Measurements from ENCODE around the gene ENTPD3.

Gene ENTPD3

DNA sequence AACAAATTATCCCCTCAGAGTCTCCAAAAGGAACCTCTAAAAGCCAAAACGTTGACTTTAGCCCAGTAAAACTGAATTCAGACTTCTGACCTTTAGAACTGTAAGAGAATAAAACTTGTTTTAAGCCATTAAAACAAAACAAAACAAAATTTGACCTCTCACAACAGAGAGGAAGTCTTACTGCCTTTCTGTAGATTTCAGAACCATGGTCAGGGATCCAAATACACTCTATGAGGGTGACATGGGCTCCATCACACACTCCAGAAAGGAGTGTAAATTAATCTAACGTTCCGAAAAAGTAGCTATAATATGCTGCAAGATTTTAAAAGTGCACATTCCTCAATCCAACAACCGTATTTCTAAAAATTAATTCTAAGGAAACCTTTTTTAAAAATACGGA lies 50.9 kb downstream of the ENTPD3 start:
- TF ChIP-seq ZFX (IDR thresholded peaks at IDR 0.05): no peak
- TF ChIP-seq, protein P1, sequence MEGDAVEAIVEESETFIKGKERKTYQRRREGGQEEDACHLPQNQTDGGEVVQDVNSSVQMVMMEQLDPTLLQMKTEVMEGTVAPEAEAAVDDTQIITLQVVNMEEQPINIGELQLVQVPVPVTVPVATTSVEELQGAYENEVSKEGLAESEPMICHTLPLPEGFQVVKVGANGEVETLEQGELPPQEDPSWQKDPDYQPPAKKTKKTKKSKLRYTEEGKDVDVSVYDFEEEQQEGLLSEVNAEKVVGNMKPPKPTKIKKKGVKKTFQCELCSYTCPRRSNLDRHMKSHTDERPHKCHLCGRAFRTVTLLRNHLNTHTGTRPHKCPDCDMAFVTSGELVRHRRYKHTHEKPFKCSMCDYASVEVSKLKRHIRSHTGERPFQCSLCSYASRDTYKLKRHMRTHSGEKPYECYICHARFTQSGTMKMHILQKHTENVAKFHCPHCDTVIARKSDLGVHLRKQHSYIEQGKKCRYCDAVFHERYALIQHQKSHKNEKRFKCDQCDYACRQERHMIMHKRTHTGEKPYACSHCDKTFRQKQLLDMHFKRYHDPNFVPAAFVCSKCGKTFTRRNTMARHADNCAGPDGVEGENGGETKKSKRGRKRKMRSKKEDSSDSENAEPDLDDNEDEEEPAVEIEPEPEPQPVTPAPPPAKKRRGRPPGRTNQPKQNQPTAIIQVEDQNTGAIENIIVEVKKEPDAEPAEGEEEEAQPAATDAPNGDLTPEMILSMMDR (conservative IDR thresholded peaks at IDR 0.05): no peak
- no peak overlapping the region for H3K27ac ChIP-seq

DNA sequence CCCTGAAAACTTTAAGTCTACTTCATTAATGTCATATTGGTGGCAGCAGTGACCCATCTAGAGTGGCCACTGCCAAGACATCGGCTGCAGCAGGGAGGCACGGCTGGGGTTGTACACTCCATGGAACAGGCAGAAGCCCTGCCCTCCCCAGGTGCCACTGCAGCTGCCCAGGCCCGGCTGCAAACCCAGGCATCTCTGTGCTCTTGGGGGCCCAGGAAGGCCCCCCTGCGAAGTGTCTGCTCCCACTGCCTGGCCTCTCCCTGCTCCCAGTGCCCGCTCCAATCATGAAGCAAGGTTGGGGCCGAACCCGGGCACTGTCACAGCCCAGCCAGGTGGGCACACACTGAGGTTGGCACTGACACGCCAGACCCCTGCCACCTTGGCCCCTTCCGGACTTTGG lies 58.1 kb downstream of the ENTPD3 start:
- TF ChIP-seq, protein P1 (conservative IDR thresholded peaks at IDR 0.05): no peak
- TF ChIP-seq ZFX (IDR thresholded peaks at IDR 0.05): no peak
- H3K27ac ChIP-seq: no peak overlapping the region

DNA sequence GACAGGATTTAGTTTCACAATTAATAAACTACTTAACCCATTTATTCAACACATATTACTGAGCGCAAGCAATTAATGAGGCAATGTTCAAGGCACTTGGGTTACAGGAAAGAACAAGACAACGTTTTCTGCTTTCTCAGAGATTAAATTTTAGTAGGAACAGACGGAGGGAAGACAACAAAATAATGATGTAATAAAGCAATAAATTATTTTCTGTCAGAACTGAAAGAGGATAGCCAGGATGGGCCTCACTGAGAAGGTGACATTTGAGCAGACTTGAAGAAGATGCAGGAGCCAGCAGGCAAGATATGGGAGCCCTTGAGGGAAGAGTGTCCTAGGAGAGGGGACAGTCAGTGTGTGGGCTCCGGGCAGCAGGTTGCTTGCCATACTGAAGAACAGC lies 58.9 kb downstream of the ENTPD3 start:
- TF ChIP-seq ZFX (IDR thresholded peaks at IDR 0.05): no peak
- H3K27ac ChIP-seq: no peak overlapping the region

DNA sequence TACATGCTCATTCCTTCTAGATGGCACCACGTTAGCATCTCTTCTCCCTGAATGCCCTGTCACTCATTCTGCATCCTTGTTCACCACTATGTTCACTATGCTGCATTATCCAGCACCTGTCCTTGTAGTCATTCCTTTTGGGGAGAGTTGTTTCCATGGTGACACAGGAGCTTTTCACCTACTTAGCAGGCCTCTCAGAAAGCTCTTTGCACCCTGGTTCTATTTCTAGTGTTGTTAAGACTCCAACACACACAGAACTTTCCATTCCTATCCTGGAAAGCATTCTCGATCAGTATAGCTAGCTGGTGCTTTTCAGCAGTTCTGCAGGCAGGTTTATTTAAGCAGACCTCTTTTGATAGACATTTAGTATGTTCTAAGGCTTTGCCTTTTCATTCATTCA lies 63.5 kb downstream of the ENTPD3 start:
- no peak overlapping the region for H3K27ac ChIP-seq
- TF ChIP-seq ZFX (IDR thresholded peaks at IDR 0.05): no peak
- TF ChIP-seq, protein P1 (conservative IDR thresholded peaks at IDR 0.05): no peak

DNA sequence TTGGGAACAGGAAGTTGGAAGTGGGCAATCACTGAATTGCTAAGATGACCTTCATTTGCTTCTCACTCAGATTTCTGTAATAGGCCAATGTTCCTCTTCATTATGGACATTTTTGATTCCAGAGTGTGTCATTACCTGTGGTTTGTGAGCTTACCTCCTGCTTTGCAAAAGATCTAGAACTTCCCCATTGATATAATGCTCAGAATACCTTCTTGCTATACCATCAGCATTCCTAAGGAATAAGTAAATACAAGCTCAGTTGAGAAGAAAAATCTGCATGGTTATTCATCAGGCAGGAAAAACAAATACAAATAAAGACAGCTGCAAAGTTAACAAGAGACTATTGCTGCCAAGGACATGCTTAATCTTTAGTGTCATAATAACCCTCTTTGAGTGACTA lies 64.6 kb downstream of the ENTPD3 start:
- TF ChIP-seq ZFX (IDR thresholded peaks at IDR 0.05): no peak
- TF ChIP-seq, protein P1 (conservative IDR thresholded peaks at IDR 0.05): no peak
- H3K27ac ChIP-seq: no peak overlapping the region

DNA sequence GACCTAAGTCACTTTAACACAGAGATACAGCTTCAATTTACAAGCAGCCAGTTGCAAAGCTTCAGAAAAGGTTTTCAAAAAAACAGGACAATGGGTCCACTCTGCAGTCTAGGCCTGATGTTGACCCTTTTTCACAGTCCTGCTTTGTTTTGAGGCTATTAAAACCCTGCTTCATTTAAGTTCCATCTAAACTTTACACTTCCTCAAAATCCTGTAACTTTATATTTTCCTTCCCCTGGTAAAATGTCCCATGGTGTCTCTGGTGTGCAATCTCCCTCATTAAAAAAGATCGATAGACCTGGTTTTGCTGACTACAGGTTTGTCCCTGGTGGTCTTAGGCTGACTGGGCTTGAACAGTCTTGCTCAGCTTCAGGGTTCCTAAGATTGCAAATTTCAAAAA lies 65.1 kb downstream of the ENTPD3 start:
- TF ChIP-seq, protein P1 (conservative IDR thresholded peaks at IDR 0.05): no peak
- TF ChIP-seq ZFX (IDR thresholded peaks at IDR 0.05): no peak
- peak overlapping the region; percentile 86; the same call in 1 of the 2 replicates for H3K27ac ChIP-seq

DNA sequence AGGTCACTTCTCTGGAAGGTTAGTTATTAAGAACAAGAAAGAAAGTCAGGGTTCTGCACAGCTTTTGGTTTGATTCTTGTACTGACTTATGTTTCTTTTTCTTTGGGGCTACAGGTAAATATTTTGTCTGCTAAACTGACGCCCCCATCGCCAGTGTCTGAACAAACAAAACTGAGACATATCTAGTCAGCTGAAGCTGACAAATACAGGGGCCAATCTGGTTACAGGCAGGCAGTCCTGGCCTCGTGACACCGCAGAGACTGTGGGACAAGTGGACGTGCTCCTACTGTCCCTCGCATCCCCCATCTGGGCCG lies 65.5 kb downstream of the ENTPD3 start:
- TF ChIP-seq, protein P1 (conservative IDR thresholded peaks at IDR 0.05): no peak
- no peak for TF ChIP-seq ZFX (IDR thresholded peaks at IDR 0.05)
- H3K27ac ChIP-seq: peak overlapping the region; percentile 86

DNA sequence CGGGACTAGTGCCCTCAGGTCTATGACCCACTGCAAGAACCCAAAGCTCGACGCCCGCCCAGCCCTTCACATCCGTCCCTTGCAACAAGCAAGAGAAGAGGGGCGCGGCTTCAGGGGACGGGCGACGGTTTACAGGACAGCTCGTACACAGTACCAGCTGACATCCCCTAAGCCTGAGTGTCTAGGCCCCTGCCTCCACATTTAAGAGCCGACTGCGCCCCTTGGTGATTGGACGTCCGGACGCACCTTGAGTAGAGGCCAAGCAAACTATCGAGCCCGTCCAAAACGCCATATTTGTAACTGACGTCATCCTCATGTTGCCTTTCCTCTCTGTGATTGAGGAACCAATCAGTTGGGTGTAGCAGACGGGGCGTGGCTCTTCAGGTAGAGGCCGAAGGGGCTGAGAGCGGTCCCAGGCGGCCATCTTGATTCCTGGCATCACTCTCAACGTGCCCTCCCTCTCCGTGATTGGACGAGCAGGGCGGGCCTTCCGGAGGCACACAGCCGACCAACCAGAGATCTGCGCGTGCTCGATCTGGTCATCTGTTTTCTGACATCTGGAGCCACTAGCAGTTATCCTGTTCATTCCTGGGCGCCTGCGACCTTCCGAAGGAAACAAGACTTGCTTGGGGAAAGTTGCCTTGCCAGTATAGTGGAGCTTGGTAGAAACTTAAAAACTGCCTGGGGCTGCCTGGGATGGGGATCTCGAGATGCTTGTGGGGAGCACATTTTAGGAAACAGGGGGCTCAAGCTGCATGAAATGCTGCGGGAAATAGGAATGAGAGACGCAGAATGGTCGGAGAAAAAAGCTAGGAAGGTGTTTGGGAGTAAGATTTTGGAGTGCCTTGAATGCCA lies 66.1 kb downstream of the ENTPD3 start:
- no peak; the same call in 1 of the 2 replicates for TF ChIP-seq ZFX (IDR thresholded peaks at IDR 0.05)
- TF ChIP-seq, protein P1 (conservative IDR thresholded peaks at IDR 0.05): no peak

More for the DNA sequence above, 66.1 kb downstream of the ENTPD3 start:
- H3K27ac ChIP-seq: peak overlapping the region; percentile 86
